Effector CD8-positive, alpha-beta T cell (primary cell): ENCODE measurements around the gene ARID1B.

Experiments used
- DNase-seq: peaks from one replicate; lab custom pipeline; 2025; lab: John Stamatoyannopoulos, UW

Gene ARID1B

DNA sequence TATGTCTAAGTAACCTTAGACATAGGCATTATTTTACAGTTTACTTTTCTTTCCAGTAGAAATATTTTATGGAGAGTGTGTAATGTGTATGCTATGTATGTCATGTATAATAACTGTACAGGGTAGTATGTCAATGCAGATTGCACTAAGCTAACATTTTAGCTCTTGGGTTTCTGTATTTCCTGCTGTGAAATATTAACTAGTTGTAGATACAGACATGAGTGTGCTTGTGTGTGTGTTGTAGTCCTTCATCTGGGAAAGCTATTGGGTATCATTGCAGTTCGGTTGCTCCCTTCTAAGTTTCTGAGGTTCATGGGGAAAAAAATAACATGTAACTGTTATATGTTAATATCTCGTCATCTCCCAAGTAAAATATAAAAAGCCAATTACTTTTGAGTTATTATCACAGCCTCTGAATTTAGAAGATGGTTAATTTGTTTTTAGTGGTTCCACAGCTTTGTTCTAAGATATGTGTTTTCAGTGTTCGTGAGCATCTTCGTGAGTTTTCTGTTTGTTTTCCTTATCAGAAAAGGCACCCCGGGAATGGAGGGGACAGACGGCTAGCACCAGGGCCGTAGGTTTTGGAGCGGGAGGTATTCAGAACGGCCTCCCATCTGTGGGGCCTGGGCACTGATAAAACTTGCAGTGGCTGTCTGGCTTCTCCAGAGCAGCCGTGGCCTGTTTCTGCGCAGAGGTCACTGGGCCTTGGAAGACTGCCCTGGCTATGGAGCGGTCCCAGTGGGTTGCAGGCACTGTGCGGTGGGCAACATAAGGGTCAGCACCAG lies 215.0 kb downstream of the ARID1B start:
- no peak for DNase-seq

DNA sequence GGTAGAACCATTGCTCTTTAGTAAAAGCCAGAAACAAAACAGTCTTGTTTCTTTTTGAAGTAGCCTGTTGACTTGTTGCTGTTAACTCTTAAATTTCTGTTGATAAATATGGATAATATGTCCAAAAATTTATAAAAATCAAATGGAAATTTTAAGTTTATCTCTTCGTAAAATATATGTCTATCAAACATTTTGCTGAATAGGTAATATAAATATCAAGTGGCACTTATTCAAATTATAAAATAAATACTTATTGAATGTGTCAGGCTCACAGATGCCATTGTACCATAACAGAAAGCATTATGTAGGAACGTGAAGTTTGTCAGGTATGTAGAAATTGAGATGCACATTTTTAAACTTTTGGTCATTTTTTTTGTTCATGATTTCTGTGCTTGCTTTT lies 216.5 kb downstream of the ARID1B start:
- DNase-seq, result no peak

DNA sequence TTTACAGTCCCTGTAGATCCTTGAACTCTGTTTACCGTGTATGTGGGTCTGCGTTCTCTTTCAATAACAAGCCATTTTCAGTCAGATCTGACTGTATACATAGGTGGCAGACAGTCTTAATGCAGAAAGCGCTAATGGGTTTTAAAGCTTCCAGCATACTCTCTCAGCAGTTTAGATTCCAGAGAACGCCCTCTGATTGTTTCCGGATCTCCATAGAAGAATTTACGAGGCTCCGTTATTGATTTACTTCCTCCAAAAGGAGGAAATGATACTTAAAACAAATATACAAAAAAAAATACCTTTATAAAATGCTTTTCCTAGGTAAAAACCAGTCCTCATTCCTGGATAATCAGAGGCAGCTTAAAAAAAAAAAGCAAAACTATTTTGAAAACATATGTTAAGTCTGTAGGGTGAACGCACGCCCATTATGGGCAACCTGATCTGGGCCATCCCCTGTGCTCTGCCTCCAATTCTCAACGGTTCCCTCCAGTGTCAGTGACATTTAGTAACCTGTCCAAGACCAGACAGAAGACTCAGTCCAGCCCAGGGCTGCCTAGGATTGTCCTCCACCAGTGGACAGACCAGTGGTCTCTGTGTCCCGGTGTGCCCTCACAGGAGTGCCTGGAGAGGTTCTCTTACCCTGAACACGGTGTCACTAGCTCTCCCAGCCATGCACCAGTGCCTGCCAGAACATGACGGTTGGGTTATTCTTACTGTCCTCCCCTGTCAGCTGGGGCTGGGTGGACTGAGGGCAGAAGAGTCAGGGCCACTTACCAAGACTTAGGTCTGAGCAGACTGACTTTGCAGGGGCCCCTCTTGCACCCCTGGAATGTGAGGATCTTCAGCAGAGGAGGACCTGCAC lies 217.3 kb downstream of the ARID1B start:
- no peak for DNase-seq

DNA sequence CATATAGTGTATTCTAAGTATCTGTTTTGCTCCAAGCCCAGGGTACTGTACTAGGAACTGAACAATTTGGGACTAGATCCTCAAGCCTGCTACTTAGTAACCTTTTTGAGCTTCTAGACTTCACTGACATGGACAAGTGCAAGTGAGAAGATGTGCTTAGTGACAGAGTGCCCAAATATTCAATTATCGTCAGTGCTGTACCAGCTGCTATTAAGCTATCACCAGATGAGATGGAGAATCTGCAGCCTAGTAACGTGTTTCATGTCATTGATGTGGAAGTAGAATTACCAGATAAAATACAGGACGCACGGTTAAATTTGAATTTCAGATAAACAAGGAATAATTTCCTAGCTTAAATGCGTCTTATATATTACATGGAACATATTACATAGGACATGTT lies 218.3 kb downstream of the ARID1B start:
- DNase-seq, result no peak

DNA sequence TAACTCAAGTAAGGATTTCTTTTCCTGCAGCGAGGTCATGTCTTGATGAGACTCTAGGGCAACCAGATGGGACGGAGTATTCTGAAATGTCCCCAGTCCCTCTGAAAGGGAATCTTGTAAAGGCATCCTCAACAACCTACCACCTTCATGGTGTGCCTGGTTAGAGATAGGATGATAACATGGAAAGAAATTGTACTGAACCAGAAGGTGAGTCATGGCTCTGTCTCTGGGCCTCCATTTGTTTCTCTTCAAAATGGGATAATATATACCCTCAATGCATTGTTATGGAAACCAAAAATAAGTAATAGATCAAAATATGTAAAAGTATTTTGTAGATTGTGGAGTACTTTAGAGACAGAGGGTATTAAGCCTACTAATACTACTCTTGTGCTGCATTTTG lies 219.1 kb downstream of the ARID1B start:
- DNase-seq, result no peak

DNA sequence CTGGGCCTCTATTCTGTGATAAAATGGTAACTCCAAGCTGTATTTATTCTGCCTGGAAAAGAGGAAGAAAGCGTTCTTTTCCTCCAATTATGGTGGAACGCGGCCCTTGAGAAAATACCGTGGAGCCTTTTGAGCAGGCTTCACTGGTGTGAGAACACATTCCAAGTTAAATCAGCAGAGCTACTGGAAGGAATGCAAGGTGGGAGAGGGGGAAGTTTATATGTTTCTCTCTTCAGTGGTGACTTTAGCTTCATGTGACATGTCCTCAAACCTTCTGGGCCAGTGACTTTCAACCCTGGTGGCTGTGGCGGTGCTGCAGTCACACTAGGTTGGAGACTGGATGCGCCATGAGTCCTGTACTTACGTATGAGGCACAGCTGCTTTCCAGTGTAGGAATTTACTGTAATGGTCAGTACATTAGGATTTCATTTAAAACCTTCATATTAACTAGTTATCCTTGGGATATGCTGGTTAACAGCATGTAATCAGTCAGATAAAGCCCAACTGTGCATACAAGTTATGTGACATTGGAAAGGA lies 221.7 kb downstream of the ARID1B start:
- no peak for DNase-seq

DNA sequence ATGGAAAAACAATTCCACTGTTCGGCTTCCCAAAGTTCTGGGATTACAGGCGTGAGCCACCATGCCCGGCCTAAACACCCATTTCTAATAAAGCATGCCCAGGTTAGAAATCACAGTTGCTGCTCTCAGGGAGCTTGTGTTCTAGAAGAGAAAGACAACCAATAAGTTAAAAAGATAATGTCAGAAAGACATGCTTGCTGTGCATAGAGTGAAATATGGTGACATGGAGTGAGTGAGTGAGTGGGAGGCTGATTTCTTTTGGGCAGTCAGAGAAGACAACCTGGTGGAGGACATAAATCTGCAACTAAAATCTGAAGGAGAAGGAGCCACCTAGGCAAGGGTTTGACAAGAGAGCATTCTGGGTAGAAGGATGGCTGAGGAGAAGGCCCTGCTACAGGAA lies 222.6 kb downstream of the ARID1B start:
- DNase-seq, result no peak

DNA sequence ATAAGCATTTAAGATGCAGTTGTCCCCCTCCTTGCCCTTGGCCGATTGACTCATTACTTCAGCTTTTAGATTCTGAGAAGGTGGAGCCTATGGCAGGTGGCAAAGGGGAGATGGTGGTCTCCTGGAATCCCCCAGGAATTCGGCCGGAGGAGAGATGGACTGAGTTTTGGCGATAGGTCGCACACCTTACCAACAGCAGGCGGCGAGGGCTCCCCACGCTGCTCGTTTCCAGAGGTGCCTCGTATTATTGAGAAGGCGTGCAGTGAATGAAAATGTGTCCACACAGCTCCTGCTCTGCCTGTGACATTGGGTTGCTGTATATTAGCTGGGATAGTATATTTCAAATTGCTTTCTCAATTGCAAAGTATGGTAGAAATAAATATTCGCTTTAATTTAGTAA lies 224.5 kb downstream of the ARID1B start:
- no peak for DNase-seq

DNA sequence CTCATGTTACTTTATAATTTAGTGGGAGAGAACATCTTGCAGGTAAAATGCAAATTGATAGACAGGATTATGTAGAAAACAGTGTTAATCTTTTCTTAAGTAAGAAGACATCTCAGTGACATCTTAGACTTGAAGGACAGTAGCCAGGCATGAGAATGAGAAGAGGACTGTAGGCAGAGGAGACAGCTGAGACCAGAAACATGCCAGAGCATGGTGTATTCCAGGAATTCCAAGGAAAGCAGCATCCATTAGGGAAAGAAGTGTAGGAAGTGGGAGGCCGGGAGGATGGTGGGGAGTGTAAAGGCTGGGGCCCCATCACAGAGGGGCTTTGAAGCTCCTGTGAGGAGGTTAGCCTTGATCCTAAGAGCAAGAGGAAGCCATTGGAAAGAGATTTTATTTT lies 225.6 kb downstream of the ARID1B start:
- no peak for DNase-seq

DNA sequence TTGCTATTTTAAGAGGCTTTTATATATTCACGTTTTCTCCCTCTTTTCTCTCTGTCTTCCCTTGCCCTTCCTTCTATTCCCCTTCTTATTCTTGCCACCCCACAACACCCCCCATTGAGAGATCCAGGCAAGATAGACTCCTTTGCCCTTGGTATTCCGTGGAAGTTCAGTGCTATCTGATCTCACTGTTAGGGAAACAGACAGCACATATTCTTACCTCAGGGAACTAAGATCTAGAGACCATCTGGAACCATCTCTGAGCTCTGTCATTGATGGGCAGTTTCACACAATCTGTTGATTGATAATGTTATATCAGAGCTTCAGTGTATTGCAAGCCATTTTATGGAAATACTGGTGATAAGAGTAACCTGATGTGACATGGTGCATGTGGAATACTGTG lies 228.8 kb downstream of the ARID1B start:
- no peak for DNase-seq

DNA sequence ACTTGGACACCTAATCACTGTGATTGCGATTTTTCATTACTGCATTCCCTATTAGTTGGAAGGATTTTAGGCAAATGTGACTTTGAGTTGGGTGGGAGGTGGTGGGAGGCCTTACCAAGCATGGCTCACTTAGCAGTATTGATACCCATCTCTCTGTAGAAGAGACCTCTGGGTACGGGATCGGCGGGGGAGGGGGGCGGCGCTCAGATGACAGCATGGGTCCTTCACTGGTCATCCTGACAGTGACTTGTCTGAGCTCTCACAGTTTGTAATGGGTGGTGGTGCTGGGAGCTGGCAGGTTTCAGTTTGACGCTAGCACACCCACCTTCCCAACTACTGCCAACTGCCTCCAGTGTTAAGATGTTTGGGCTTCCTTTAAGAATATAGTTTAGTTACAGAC lies 231.4 kb downstream of the ARID1B start:
- DNase-seq, result no peak

DNA sequence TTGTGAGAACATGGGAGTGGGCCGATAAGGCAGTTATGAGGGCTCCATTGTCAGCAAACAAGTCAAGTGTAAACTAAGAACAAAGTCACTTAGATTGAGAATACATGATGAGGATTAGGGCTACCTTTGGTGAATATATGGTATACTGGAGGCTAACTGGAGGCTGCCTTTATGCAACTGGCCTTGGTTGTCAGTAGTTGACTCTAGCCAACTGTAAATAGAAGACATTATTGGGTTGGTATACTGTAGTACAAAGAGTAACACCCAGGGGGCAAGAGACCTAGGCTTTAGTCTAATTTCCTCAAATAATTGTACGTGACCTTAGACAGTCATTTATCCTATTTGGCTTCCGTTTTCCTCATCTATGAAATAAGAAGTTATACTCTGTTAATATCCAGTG lies 235.2 kb downstream of the ARID1B start:
- DNase-seq, result no peak

DNA sequence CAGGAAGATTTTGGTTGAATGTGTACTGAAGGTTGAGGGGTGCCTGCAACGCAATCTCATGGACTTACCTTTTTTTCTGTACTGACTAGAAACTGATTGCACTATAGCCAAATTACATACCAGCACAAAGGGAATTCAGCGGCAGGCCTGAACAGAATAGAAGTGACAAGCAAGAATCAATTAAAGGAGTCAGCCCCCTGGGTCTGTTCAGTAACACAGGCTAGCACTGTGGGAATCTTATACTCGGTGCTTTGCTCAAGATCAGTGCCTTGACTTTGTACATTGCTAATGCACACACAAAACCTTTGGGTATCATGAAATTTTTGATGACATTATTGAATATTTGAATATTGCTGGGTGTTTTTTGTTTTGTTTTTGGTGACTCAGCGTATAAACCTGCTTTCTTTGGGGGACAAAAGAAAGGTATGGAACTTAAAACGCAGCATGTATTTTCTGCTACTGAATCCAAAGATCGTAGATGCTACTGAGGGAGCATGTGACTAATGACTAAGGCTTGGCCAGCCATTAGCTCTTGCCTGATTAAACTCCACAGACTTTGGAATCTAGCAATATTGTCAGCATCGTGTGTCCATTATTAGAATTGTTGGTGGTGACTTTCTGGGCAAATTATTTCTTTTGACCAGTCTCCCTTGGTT lies 236.6 kb downstream of the ARID1B start:
- DNase-seq, result no peak

DNA sequence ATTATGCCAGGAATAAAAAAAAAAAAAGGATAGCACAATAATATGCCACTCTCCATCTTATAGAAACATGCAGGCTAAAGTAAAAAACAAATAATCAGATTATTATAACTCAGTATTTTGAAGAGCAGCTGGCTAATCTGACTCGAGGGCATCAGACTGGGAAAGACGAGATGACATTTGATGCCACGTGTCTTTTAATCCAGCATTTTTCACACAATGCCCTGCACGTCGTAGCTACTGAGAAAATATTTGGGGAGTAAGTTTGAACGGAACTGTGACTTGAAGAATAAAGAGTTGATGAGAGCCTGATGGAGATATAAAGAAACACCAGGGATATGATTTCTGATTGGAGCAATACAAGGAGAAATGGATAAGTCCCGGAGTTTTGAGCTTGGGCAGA lies 237.7 kb downstream of the ARID1B start:
- no peak for DNase-seq

DNA sequence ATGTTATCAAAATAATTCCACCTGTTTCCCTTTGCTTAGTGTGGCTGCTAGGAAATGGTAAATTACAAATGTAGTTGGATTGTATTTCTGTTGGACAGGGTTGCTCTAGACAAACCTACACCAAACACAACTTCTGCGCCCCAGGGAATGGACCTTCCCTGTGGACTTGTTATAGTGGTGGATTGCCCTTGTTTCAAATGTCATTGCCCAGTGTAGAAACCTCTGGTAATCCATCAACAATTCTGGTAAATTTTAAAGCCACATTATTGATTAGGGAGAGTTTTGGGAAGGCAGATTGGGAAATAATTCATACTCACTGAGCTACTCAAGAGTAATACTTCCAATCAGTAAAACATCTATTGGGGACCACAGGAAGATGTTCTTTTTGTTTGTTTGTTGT lies 239.8 kb downstream of the ARID1B start:
- no peak for DNase-seq

DNA sequence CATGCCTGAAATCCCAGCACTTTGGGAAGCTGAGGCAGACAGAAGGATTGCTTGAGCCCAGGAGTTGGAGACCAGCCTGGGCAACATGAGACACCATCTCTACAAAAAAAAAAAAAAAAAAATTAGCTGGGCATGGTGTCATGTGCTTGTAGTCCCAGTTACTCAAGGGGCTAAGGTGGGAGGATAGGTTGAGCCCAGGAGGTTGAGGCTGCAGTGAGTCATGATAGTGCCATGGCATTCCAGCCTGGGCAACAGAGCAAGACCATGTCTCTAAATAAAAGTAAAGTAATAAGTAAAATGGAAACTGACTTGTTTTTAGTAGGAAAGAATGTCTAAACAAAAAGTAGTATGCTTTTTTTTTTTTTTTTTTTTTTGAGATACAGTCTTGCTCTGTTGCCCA lies 240.7 kb downstream of the ARID1B start:
- DNase-seq, result no peak

DNA sequence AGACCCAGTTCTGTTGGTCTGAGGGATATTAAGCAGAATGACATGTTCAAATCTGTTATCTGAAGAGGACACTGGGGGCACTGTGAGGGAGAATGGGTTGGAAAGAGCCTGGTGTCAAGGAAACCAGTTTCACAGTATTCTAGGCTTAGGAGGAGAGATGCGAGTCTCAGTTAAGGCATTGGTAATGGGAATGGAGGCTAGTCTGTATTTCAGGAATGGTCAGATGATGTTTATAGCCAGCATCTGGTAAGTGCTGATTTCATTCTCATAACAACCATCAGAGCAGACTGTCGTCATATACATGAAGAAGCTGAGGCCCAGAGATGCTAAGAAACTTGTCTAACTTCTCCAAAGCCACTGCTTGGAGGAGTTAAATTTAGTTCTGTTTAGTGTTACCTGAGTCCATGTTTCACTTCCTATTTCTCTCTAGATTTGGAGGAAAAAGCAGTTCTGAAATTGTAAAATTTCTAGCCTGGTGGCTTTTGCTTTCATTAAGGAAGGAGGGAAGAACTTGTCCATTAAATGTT lies 242.0 kb downstream of the ARID1B start:
- no peak for DNase-seq

DNA sequence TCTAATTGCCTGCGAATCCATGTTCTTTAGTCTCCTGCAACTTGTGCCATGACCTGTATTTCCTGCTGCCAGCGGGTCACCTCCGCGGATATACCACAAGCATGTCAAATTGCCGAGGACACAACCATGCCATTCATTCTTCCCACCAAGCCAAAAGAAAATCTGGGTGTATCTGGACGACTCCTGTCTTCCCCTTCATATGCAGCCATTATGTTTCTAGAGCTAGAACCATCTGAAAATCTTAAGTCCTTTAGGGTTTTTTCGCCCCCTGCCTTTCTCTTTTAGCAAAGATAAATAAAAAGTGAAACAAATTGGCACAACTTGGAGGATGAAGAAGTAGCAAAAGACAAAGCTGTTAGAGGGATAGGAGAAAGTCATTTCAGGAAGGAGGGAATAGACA lies 242.6 kb downstream of the ARID1B start:
- DNase-seq, result no peak

DNA sequence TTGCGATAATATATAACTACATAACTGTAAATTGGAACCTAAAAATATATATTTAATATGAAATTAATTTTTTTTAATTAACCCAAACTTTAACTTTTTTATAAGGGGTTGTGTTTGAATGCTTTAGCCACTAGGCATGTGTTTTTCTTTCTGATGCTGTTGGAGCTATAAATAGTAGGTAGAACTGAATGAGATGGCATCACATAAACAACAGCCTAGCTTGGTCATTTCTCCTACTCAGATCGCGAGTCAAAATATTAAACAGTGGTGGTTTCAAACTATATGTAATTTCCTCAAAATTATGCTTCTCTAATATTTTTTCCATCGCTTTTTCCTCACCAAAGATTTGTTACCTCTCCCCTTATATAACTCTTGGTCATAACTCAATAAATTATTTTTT lies 243.2 kb downstream of the ARID1B start:
- no peak for DNase-seq

DNA sequence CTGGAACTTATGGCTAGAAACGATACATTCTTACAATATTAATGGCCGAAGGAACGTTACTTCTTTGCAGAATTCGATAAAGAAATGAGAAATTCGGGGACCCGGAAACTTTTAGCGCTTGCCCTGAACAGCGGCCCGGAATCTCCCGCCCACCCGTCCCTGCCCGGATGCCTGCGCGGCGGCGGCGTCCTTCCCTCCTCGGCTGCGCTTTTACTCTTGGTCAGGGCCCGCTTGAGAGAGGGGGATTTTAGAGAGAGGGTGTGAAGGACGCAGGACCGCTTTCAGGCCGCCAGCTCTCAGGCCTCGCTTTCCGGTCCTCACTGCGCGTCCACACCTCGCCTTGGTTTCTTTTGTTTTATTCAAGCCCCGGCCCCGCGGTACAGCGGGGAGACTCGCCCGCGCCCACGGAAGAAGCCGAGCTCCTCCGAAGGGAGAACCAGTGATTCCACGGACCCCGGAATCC lies 243.7 kb downstream of the ARID1B start:
- peak; percentile 49 for DNase-seq

DNA sequence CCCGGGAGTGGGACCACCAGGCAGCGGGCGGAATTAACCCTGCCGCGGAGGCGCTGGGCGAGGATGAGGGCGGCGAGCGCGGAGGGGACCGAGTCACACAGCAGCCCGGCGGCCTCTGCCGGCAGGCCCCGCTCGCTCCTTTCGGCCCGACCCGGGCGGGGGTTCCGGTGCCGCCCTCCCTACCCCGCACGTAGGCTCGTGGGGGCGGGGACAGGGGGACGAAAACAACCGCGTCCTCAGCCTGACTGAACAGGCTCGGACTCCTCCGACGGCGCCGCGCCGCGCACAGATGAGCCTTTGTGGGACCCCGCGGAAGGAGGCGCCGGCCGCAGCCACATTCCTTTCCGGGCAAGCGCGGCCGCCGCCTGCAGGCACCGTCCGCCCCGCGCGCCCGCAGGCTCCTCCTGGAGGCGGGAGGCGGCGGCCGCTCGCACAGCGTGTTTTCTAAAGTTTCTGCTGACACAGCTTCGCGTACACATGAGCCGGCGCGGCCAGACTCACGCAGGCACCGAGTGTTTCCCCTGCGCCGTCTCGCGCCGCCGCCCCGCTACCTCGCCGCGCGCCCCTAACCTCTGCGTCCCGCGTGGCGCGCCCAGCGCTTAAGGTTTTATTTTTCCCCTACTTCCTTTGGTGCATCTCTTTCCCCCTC lies 244.3 kb downstream of the ARID1B start:
- DNase-seq, result peak; percentile 81
